Activated naive CD4-positive, alpha-beta T cell treated with anti-CD3 and anti-CD28 coated beads, Interleukin-2, amount 50 U/mL, for 72 hours (primary cell): ENCODE data around the gene GJA4. TPM values are rescaled to one million over a fixed set of nuclear protein-coding genes. Genes with fewer than 3 reads are reported as not detected.
A peak's percentile ranks its signal among the peaks of the same experiment; 100 is the strongest.
"Not testable (repeated sequence)": the region's sequence is repeated elsewhere in the genome, so short reads cannot be mapped to it uniquely, and the experiment has no call there.

Source experiments
- ATAC-seq, 2 donors: fragments of 150-1000 bp; cut with Tn5 transposase; 2 replicates each; pipeline ENCODE4 v1.10.0; 2021; ENCODE audit warnings: mild to moderate bottlenecking in 2 of 2, moderate library complexity in 2 of 2
- DNase-seq, 2 donors: peaks; one replicate each; pipeline ENCODE4 v3.0.0; 2021 to 2022; ENCODE audit warnings: low spot score in 2 of 2
- H3K27ac Mint-ChIP-seq, 2 donors: one replicate each; pipeline ENCODE4 v1.8.0; 2022; ENCODE audit warnings: mild to moderate bottlenecking in 2 of 2, mixed read lengths in 2 of 2
- H3K36me3 Mint-ChIP-seq, 2 donors: one replicate each; pipeline ENCODE4 v1.8.0; 2022; ENCODE audit warnings: mixed read lengths in 2 of 2
- H3K9me3 Mint-ChIP-seq, 2 donors: one replicate each; pipeline ENCODE4 v1.8.0; 2022; ENCODE audit warnings: mixed read lengths in 2 of 2
- total RNA-seq, 2 donors: library from RNA; stranded (reverse); gene quantifications; one replicate each; pipeline ENCODE4 v1.2.3, GENCODE V29; 2022

The GJA4 gene
- total RNA-seq, 2 donors from 2014 or later, result 1.4 TPM; not detected in 1

- DNase-seq, result no peak
- ATAC-seq, result no peak
- H3K27ac Mint-ChIP-seq, result no peak overlapping the region
- peaks cover 0 to 19% of the 10 kb centered on the region in 2 donors for H3K36me3 Mint-ChIP-seq
- H3K9me3 Mint-ChIP-seq, result peaks cover 0 to 6% of the 10 kb centered on the region in 2 donors
Measured at GRCh38 chr1:34803770-34804169, 11.0 kb downstream of the GJA4 start.

GRCh38 chr1:34806396-34806795 is 13.6 kb downstream of the GJA4 start:
- Mint-ChIP-seq H3K27ac (no peak overlapping the region), H3K36me3 (peaks cover 4 to 30% of the 10 kb centered on the region in 2 donors), H3K9me3 (peaks cover 4 to 17% of the 10 kb centered on the region in 2 donors)
- ATAC-seq (no peak), DNase-seq (no peak)

GRCh38 chr1:34808051-34808810 is 15.4 kb downstream of the GJA4 start:
- H3K27ac Mint-ChIP-seq, result no peak overlapping the region
- ATAC-seq (no peak), DNase-seq (no peak)
- H3K36me3 Mint-ChIP-seq, result peaks cover 4 to 22% of the 10 kb centered on the region in 2 donors
- peaks cover 4 to 16% of the 10 kb centered on the region in 2 donors for H3K9me3 Mint-ChIP-seq

GRCh38 chr1:34810781-34811180 is 18.0 kb downstream of the GJA4 start:
- peaks cover 4 to 12% of the 10 kb centered on the region in 2 donors for H3K36me3 Mint-ChIP-seq
- DNase-seq, H3K27ac Mint-ChIP-seq, ATAC-seq: not testable (repeated sequence)
- H3K9me3 Mint-ChIP-seq, result peaks cover 4 to 11% of the 10 kb centered on the region in 2 donors

- no peak for DNase-seq
Measured at GRCh38 chr1:34816332-34816731, 23.5 kb downstream of the GJA4 start.

GRCh38 chr1:34816778-34817177 is 24.0 kb downstream of the GJA4 start:
- Mint-ChIP-seq H3K27ac (no peak overlapping the region), H3K9me3 (no peaks in the 10 kb centered on the region), H3K36me3 (no peaks in the 10 kb centered on the region)
- ATAC-seq, result no peak
- no peak for DNase-seq

More at GRCh38 chr1:34816332-34816731, 23.5 kb downstream of the GJA4 start:
- Mint-ChIP-seq H3K36me3 (no peaks in the 10 kb centered on the region), H3K9me3 (no peaks in the 10 kb centered on the region), H3K27ac (no peak overlapping the region)
- no peak for ATAC-seq

GRCh38 chr1:34818862-34819261 is 26.1 kb downstream of the GJA4 start:
- H3K36me3 Mint-ChIP-seq, H3K27ac Mint-ChIP-seq, H3K9me3 Mint-ChIP-seq, DNase-seq, ATAC-seq: not testable (repeated sequence)

GRCh38 chr1:34822202-34822601 is 29.4 kb downstream of the GJA4 start:
- DNase-seq (no peak), ATAC-seq (no peak)
- no peaks in the 10 kb centered on the region for H3K36me3 Mint-ChIP-seq
- peaks cover 0 to 5% of the 10 kb centered on the region in 2 donors for H3K9me3 Mint-ChIP-seq
- H3K27ac Mint-ChIP-seq, result no peak overlapping the region

GRCh38 chr1:34824817-34825454 is 32.1 kb downstream of the GJA4 start:
- Mint-ChIP-seq H3K9me3 (peaks cover 0 to 5% of the 10 kb centered on the region in 2 donors), H3K27ac (peak overlapping the region in 1 of 2 donors; percentile 34), H3K36me3 (no peaks in the 10 kb centered on the region)
- ATAC-seq (no peak), DNase-seq (no peak)

GRCh38 chr1:34825455-34826091 is 32.8 kb downstream of the GJA4 start:
- ATAC-seq (no peak), DNase-seq (no peak)
- Mint-ChIP-seq H3K36me3 (no peaks in the 10 kb centered on the region), H3K9me3 (peaks cover 0 to 5% of the 10 kb centered on the region in 2 donors), H3K27ac (no peak overlapping the region)

GRCh38 chr1:34827341-34827941 is 34.6 kb downstream of the GJA4 start:
- no peak for DNase-seq
- H3K27ac Mint-ChIP-seq, result no peak overlapping the region
- no peaks in the 10 kb centered on the region for H3K36me3 Mint-ChIP-seq
- H3K9me3 Mint-ChIP-seq, result peaks cover 0 to 5% of the 10 kb centered on the region in 2 donors
- no peak for ATAC-seq

GRCh38 chr1:34828611-34829010 is 35.8 kb downstream of the GJA4 start:
- DNase-seq, result no peak
- H3K9me3 Mint-ChIP-seq, result peaks cover 0 to 5% of the 10 kb centered on the region in 2 donors
- H3K36me3 Mint-ChIP-seq, result no peaks in the 10 kb centered on the region
- ATAC-seq, result no peak
- H3K27ac Mint-ChIP-seq, result no peak overlapping the region

- H3K9me3 Mint-ChIP-seq, result no peaks in the 10 kb centered on the region
- DNase-seq, result no peak
- no peaks in the 10 kb centered on the region for H3K36me3 Mint-ChIP-seq
- no peak for ATAC-seq
- peak overlapping the region in 1 of 2 donors; percentile 58 for H3K27ac Mint-ChIP-seq
Measured at GRCh38 chr1:34829250-34829649, 36.5 kb downstream of the GJA4 start.

GRCh38 chr1:34831721-34832246 is 39.0 kb downstream of the GJA4 start:
- ATAC-seq (no peak), DNase-seq (no peak)
- Mint-ChIP-seq H3K36me3 (no peaks in the 10 kb centered on the region), H3K27ac (peak overlapping the region in 1 of 2 donors; percentile 69), H3K9me3 (no peaks in the 10 kb centered on the region)

- Mint-ChIP-seq H3K9me3 (no peaks in the 10 kb centered on the region), H3K36me3 (no peaks in the 10 kb centered on the region), H3K27ac (no peak overlapping the region)
- no peak for DNase-seq
- no peak for ATAC-seq
Measured at GRCh38 chr1:34833711-34834110, 40.9 kb downstream of the GJA4 start.

- no peak for DNase-seq
- Mint-ChIP-seq H3K36me3 (no peaks in the 10 kb centered on the region), H3K27ac (no peak overlapping the region), H3K9me3 (no peaks in the 10 kb centered on the region)
- no peak for ATAC-seq
Measured at GRCh38 chr1:34839526-34840305, 46.9 kb downstream of the GJA4 start.
